ENCODE measurements around the gene EYA4. TPM values are rescaled to one million over a fixed set of nuclear protein-coding genes. Genes with fewer than 3 reads are reported as not detected.

Gene EYA4
- polyA plus RNA-seq, 1 of the 3 experiments (the other 2 are of a cell fraction) = 0.08 TPM

DNA sequence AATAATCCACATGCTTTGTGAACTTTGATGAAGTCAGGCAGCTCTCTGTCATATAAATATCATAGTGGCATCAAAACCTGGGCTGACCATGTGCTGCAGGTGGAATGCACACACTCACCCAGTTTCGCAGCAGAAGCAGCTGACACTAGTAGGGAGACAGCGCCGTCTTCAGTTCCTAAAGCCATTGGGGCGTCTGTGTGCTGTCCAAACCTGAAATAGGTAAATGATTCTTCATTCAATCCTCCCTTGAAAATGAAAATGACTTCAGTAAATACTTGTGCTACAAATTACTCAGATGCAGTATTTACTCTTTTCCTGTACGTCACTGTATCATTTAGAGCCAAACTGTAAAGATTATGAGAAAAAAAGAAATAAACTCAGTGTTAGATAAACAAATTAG is 127.5 kb downstream of the EYA4 start:
- Histone ChIP-seq H3K4me3 (ENCODE audit: low read depth in 2 of 2, low read length in 1 of 2) (no peak overlapping the region), H3K4me2 (no peak overlapping the region), H3K27ac (ENCODE audit: low read depth in 2 of 2, low read length in 1 of 2) (no peak overlapping the region), H3K36me3 (replicated peaks in 1 of 2; ENCODE audit: control insufficient read depth in 1 of 2, insufficient read depth in 2 of 2, low read length in 1 of 2) (no peaks in the 10 kb centered on the region), H3K27me3 (ENCODE audit: insufficient read depth) (peaks cover 6% of the 10 kb centered on the region), H3K9ac (no peak overlapping the region), H4K20me1 (ENCODE audit: insufficient read depth) (no peaks in the 10 kb centered on the region), H3K9me2 (no peaks in the 10 kb centered on the region), H2AFZ (ENCODE audit: low read depth) (no peak overlapping the region), H3F3A (replicated peaks; ENCODE audit: insufficient read depth) (no peaks in the 10 kb centered on the region), H3K9me3 (no peaks in the 10 kb centered on the region), H3K4me1 (ENCODE audit: control insufficient read depth in 1 of 2, insufficient read depth in 2 of 2, low read depth in 1 of 2, low read length in 1 of 2) (no peaks in the 10 kb centered on the region), H3K79me2 (ENCODE audit: insufficient read depth) (no peaks in the 10 kb centered on the region)
- TF ChIP-seq TEAD4 (IDR thresholded peaks at IDR 0.05; ENCODE audit: borderline replicate concordance, insufficient read depth) (no peak), SMC3 (IDR thresholded peaks at IDR 0.05; ENCODE audit: low read depth, low read length) (peak; percentile 35; the same call in 1 of the 2 replicates), FOSL2 (IDR thresholded peaks at IDR 0.05; ENCODE audit: borderline replicate concordance, low read depth) (no peak), RAD21 (IDR thresholded peaks at IDR 0.05; ENCODE audit: low read length) (peak; percentile 53), RCOR1 (IDR thresholded peaks at IDR 0.05; ENCODE audit: low read length) (no peak), RXRA (IDR thresholded peaks at IDR 0.05; ENCODE audit: borderline replicate concordance, low read depth) (no peak), SIN3A (IDR thresholded peaks at IDR 0.05; ENCODE audit: borderline replicate concordance, low read depth, low read length) (no peak), TCF12 (IDR thresholded peaks at IDR 0.05) (no peak), MEF2A (IDR thresholded peaks at IDR 0.05; ENCODE audit: borderline replicate concordance, low read depth) (no peak), MXI1 (IDR thresholded peaks at IDR 0.05; ENCODE audit: low read depth, low read length) (no peak), GABPA (IDR thresholded peaks at IDR 0.05; ENCODE audit: low read depth) (no peak), CHD2 (IDR thresholded peaks at IDR 0.05; ENCODE audit: low read length, partially characterized antibody) (no peak), POLR2AphosphoS5 (IDR thresholded peaks at IDR 0.05; ENCODE audit: low read depth, low read length) (no peak), YY1 (IDR thresholded peaks at IDR 0.05; ENCODE audit: low read depth) (no peak)
- TF ChIP-seq, protein P1, sequence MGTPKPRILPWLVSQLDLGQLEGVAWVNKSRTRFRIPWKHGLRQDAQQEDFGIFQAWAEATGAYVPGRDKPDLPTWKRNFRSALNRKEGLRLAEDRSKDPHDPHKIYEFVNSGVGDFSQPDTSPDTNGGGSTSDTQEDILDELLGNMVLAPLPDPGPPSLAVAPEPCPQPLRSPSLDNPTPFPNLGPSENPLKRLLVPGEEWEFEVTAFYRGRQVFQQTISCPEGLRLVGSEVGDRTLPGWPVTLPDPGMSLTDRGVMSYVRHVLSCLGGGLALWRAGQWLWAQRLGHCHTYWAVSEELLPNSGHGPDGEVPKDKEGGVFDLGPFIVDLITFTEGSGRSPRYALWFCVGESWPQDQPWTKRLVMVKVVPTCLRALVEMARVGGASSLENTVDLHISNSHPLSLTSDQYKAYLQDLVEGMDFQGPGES (IDR thresholded peaks at IDR 0.05; ENCODE audit: low read depth, low read length) = no peak
- TF ChIP-seq, protein P2, sequence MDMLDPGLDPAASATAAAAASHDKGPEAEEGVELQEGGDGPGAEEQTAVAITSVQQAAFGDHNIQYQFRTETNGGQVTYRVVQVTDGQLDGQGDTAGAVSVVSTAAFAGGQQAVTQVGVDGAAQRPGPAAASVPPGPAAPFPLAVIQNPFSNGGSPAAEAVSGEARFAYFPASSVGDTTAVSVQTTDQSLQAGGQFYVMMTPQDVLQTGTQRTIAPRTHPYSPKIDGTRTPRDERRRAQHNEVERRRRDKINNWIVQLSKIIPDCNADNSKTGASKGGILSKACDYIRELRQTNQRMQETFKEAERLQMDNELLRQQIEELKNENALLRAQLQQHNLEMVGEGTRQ (IDR thresholded peaks at IDR 0.05; ENCODE audit: borderline replicate concordance, low read depth, low read length) = no peak
- TF ChIP-seq, protein P3, sequence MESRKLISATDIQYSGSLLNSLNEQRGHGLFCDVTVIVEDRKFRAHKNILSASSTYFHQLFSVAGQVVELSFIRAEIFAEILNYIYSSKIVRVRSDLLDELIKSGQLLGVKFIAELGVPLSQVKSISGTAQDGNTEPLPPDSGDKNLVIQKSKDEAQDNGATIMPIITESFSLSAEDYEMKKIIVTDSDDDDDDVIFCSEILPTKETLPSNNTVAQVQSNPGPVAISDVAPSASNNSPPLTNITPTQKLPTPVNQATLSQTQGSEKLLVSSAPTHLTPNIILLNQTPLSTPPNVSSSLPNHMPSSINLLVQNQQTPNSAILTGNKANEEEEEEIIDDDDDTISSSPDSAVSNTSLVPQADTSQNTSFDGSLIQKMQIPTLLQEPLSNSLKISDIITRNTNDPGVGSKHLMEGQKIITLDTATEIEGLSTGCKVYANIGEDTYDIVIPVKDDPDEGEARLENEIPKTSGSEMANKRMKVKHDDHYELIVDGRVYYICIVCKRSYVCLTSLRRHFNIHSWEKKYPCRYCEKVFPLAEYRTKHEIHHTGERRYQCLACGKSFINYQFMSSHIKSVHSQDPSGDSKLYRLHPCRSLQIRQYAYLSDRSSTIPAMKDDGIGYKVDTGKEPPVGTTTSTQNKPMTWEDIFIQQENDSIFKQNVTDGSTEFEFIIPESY (IDR thresholded peaks at IDR 0.05; ENCODE audit: borderline replicate concordance, low read depth) = no peak
- peak; percentile 15 for DNase-seq
- POLR2A ChIA-PET = no interaction called here
- WGBS (ENCODE audit: low lambda C conversion rate) = 33% methylated on average over 5 of the region's 5 CpGs
- CTCF ChIA-PET = interaction anchor here (1.1 to 2.2 kb wide), 2 partner anchors 404 to 538 kb away, joined by 5 to 8 read pairs; no protein-coding TSS in a partner anchor
